ENCODE measurements around the gene SNX10.
A peak's percentile ranks its signal among the peaks of the same experiment; 100 is the strongest.
"Not testable (repeated sequence)": the region's sequence is repeated elsewhere in the genome, so short reads cannot be mapped to it uniquely, and the experiment has no call there.

Gene SNX10, protein sequence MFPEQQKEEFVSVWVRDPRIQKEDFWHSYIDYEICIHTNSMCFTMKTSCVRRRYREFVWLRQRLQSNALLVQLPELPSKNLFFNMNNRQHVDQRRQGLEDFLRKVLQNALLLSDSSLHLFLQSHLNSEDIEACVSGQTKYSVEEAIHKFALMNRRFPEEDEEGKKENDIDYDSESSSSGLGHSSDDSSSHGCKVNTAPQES

DNA sequence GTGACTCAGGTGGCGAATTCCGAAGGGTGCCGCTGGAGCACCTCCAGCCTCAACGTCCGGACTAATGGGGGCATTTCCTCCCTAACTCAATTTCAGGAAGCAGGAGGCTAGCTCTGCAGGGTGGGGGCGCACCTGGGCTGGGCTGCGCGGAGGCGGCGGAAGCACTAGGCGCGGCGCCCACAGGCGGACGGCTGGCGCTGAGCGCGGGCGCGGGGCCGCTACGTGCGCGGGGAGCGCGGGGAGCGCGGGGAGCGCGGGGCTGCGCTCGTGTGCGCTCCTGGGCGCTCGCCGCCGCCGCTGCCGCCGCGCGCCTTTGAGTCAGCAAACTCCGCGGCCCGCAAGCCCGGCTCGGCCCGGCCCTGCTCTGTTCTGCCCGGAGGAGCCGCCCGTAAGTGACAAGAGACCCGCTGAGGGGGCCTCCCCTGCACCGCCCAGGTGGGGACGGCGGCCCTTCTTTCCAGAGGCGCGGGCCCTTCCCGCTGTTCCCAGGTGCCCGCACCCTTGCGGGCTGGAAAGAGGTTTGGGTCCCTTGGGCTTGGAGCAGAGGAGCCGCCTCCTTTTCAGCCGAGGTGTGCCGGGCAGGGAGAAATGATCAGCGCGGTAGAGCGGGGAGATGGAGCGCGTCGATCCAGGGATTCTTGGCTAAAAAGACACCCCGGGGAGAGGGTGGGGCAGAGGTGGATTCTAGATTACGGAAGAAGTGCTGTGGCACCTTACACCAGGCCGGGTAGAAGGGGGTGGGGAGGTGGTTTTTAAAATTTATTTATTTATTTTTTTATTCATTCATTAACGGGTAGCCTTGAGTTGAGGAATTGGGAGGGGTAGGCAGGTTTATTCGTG, at the start of gene SNX10:
TSS of gene SNX10 (plus strand) at position 164 of the 840 bp plus-strand sequence. CDS start 54,581 bp downstream, outside the sequence.
- TF ChIP-seq, protein P1, sequence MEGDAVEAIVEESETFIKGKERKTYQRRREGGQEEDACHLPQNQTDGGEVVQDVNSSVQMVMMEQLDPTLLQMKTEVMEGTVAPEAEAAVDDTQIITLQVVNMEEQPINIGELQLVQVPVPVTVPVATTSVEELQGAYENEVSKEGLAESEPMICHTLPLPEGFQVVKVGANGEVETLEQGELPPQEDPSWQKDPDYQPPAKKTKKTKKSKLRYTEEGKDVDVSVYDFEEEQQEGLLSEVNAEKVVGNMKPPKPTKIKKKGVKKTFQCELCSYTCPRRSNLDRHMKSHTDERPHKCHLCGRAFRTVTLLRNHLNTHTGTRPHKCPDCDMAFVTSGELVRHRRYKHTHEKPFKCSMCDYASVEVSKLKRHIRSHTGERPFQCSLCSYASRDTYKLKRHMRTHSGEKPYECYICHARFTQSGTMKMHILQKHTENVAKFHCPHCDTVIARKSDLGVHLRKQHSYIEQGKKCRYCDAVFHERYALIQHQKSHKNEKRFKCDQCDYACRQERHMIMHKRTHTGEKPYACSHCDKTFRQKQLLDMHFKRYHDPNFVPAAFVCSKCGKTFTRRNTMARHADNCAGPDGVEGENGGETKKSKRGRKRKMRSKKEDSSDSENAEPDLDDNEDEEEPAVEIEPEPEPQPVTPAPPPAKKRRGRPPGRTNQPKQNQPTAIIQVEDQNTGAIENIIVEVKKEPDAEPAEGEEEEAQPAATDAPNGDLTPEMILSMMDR (IDR thresholded peaks at IDR 0.05; ENCODE audit: control extremely low read depth, extremely low read depth, low read depth, missing control alignments) = peak; percentile 85
- DNase-seq (ENCODE audit: extremely low spot score) = peak; percentile 76
- ChIA-PET CTCF (interaction anchor here (0.7 to 2.4 kb wide), 14 partner anchors 10 to 386 kb away, joined by 3 to 12 read pairs (median 3); no protein-coding TSS in a partner anchor), POLR2A (interaction anchor here (0.6 kb wide), 1 partner anchor 75 kb away, joined by 8 read pairs; no protein-coding TSS in a partner anchor)

DNA sequence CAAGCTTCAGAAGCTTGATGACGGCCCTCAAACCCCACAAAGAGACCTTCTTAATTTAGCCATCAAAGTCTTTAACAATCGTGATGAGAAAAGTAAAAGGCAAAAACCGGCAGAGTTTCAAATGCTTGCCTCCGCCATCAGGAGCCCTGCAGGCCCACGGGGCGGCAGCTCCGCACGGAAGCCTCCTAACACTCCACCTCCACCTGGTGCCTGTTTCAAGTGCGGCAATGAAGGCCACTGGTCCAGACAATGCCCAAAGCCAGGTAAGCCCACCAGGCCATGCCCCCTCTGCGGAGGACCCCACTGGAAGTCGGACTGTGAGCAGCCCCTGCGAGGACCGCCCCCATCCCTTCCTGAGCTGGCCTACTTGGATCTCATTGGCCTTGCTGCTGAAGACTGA, 46.5 kb upstream of the SNX10 start:
- POLR2A ChIA-PET = no interaction called here

DNA sequence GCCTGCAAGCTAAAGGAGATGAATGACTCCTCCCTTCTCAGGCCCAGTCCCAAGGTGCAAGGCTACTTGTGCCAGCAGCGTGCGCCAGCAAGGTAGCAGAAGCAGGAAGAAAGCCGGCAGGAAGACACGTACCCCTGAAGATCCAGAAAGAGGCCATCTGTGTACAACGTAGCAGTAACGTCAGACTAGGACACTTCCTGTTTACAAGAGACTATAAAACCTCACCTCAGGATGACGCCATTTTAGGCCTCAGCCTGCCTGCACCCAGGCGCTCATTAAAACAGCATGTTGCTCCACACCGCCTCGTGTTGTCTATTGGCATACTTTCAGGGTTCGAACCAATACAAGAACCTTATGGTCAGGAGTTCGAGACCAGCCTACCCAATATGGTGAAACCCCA, 41.4 kb upstream of the SNX10 start:
- DNase-seq (ENCODE audit: extremely low spot score) = no peak
- TF ChIP-seq, protein P1 (IDR thresholded peaks at IDR 0.05; ENCODE audit: control extremely low read depth, extremely low read depth, low read depth, missing control alignments) = no peak
- ChIA-PET CTCF (no interaction called here), POLR2A (no interaction called here)

More for the DNA sequence above, 46.5 kb upstream of the SNX10 start:
- CTCF ChIA-PET = no interaction called here
- TF ChIP-seq, protein P1 (IDR thresholded peaks at IDR 0.05; ENCODE audit: control extremely low read depth, extremely low read depth, low read depth, missing control alignments) = no peak
- DNase-seq (ENCODE audit: extremely low spot score) = no peak

DNA sequence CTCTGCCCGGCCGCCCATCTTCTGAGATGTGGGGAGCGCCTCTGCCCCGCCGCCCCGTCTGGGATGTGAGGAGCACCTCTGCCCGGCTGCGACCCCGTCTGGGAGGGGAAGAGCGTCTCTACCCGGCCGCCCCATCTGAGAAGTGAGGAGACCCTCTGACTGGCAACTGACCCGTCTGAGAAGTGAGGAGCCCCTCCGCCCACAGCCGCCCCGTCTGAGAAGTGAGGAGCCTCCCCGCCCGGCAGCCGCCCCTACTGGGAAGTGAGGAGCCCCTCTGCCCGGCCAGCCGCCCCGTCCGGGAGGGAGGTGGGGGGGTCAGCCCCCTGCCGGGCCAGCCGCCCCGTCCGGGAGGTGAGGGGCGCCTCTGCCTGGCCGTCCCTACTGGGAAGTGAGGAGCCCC, 29.8 kb upstream of the SNX10 start:
- DNase-seq (ENCODE audit: extremely low spot score); POLR2A ChIA-PET; CTCF ChIA-PET: not testable (repeated sequence)

DNA sequence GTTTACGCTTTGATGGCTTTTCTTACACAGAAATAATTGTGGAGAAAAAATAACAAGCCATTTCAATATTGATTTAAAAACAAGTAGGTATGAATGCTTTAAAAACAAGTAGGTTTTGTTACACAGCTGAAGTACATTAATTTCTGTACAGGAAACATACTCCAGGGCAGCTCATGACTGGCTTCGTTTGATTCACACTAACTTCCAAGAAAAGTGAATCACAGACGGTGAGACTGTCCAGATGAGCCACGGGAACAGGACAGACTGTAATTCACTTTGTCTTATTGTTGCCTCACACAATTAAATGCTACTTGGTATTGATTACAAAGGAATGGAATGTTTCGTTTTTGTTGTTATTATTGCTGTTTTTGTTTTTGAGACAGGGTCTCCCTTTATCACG, 26.6 kb upstream of the SNX10 start:
- DNase-seq (ENCODE audit: extremely low spot score) = no peak
- POLR2A ChIA-PET = no interaction called here
- TF ChIP-seq, protein P1 (IDR thresholded peaks at IDR 0.05; ENCODE audit: control extremely low read depth, extremely low read depth, low read depth, missing control alignments) = no peak
- CTCF ChIA-PET = interaction anchor here (1.0 kb wide), 1 partner anchor 18 kb away, joined by 3 read pairs; no protein-coding TSS in a partner anchor

DNA sequence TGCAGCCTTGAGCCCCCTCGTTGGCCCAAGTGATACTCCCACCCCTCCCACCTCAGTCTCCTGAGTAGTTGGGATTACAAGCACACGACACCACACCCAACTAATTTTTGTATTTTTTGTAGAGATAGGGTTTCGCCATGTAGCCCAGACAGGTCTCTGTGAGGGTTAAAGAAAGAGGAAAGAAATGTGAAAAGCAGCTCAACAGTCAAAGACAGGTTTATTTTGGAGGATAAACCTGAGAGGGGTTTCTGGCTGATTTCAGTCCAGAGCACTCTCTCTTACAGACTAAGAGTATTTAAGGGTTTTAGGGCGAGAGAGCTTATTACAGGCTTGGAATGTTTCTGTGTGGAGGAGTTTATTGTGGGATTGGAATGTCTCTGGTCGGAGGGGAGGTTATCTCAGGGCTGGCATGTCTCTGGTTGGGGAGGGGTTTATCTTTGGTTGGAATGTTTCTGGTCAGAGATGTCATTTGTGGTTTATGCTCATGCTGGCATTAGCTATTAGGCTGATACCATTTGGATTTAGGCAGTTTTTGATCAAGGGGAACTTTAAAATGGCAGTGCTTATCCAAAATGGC, 26.1 kb upstream of the SNX10 start:
- TF ChIP-seq, protein P1 (IDR thresholded peaks at IDR 0.05; ENCODE audit: control extremely low read depth, extremely low read depth, low read depth, missing control alignments) = no peak
- CTCF ChIA-PET = interaction anchor here (1.0 kb wide), 1 partner anchor 19 kb away, joined by 3 read pairs; no protein-coding TSS in a partner anchor
- POLR2A ChIA-PET = no interaction called here

More for the DNA sequence above, 26.1 kb upstream of the SNX10 start:
- DNase-seq (ENCODE audit: extremely low spot score) = no peak
